PFSK-1 (cell line): ENCODE measurements around the gene CDC42EP4.

Experiments used
- TAF1 ChIP-seq: IDR thresholded peaks from 2 replicates; pipeline ENCODE4 v1.6.1; 2012; ENCODE audit warnings: low read length, control low read depth, borderline replicate concordance; ENCODE audit not compliant: insufficient read depth
- TF ChIP-seq, protein P1 (sequence below), 2 experiments: IDR thresholded peaks; 2 replicates each; pipeline versions ENCODE4 v1.6.1 to v1.8.0; 2011 to 2012; ENCODE audit warnings: low read depth in 2 of 2, low read length in 2 of 2, control low read depth in 1 of 2, inconsistent platforms in 1 of 2, mild to moderate bottlenecking in 1 of 2, moderate library complexity in 1 of 2; ENCODE audit not compliant: insufficient read depth in 1 of 2

DNA sequence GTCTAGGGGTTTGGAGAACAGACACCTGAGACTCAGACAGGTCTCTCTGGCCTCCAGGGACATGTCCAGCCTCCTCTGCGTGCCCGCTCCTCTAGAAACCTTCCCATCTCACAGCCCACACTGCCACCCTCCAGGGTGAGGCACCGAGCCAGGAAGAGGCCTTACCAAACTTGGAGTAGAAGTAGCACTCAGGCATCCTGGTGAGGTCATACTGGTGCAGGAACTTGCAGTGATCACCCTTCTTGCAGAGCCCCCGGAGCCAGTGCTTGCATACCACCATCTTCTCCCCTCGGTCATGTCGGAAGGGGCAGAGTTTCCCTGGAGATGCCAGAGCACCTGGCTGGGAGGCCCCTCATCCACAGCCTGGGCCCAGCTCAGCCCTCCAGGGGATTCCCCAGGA, 54.3 kb downstream of the CDC42EP4 start:
- TF ChIP-seq, protein P1, sequence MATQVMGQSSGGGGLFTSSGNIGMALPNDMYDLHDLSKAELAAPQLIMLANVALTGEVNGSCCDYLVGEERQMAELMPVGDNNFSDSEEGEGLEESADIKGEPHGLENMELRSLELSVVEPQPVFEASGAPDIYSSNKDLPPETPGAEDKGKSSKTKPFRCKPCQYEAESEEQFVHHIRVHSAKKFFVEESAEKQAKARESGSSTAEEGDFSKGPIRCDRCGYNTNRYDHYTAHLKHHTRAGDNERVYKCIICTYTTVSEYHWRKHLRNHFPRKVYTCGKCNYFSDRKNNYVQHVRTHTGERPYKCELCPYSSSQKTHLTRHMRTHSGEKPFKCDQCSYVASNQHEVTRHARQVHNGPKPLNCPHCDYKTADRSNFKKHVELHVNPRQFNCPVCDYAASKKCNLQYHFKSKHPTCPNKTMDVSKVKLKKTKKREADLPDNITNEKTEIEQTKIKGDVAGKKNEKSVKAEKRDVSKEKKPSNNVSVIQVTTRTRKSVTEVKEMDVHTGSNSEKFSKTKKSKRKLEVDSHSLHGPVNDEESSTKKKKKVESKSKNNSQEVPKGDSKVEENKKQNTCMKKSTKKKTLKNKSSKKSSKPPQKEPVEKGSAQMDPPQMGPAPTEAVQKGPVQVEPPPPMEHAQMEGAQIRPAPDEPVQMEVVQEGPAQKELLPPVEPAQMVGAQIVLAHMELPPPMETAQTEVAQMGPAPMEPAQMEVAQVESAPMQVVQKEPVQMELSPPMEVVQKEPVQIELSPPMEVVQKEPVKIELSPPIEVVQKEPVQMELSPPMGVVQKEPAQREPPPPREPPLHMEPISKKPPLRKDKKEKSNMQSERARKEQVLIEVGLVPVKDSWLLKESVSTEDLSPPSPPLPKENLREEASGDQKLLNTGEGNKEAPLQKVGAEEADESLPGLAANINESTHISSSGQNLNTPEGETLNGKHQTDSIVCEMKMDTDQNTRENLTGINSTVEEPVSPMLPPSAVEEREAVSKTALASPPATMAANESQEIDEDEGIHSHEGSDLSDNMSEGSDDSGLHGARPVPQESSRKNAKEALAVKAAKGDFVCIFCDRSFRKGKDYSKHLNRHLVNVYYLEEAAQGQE (IDR thresholded peaks at IDR 0.05; ENCODE audit: insufficient read depth in 1 of 2, low read depth in 2 of 2, low read length in 2 of 2): no peak
- TF ChIP-seq TAF1: no peak
